ENCODE data around the gene TBPL1. TPM values are rescaled to one million over a fixed set of nuclear protein-coding genes. Genes with fewer than 3 reads are reported as not detected.

The TBPL1 gene
- polyA plus RNA-seq, 1 experiment = 36.2 TPM

- ChIA-PET POLR2A (interaction anchor here (0.6 kb wide), 1 partner anchor 85 kb away, joined by 3 read pairs; no protein-coding TSS in a partner anchor), CTCF (no interaction called here)
- no peaks in the 10 kb centered on the region; the same call in 1 of the 2 replicates for H3K27me3 ChIP-seq (ENCODE audit: control insufficient read depth, insufficient read depth, low read length)
- no peak overlapping the region for H3K4me3 ChIP-seq (ENCODE audit: low read depth, low read length)
- H3K36me3 ChIP-seq (ENCODE audit: control insufficient read depth, insufficient read depth, low read length) = no peaks in the 10 kb centered on the region; the same call in 1 of the 2 replicates
- no peak for DNase-seq (ENCODE audit: low read depth)
- TF ChIP-seq CTCF (IDR thresholded peaks at IDR 0.05; ENCODE audit: insufficient read depth, low read depth, low read length) = no peak
Measured at GRCh38 chr6:134007077-134007476, 54.1 kb downstream of the TBPL1 start.

GRCh38 chr6:134009876-134010275, 56.9 kb downstream of the TBPL1 start:
- ChIA-PET CTCF (no interaction called here), POLR2A (no interaction called here)
- no peak for DNase-seq (ENCODE audit: low read depth)
- Histone ChIP-seq H3K4me3 (ENCODE audit: low read depth, low read length) (no peak overlapping the region), H3K36me3 (ENCODE audit: control insufficient read depth, insufficient read depth, low read length) (no peaks in the 10 kb centered on the region; the same call in 1 of the 2 replicates), H3K27me3 (ENCODE audit: control insufficient read depth, insufficient read depth, low read length) (no peaks in the 10 kb centered on the region; the same call in none of the 2 replicates)
- TF ChIP-seq CTCF (IDR thresholded peaks at IDR 0.05; ENCODE audit: insufficient read depth, low read depth, low read length) = no peak

GRCh38 chr6:134010400-134010799, 57.4 kb downstream of the TBPL1 start:
- no peak for TF ChIP-seq CTCF (IDR thresholded peaks at IDR 0.05; ENCODE audit: insufficient read depth, low read depth, low read length)
- POLR2A ChIA-PET = no interaction called here
- Histone ChIP-seq H3K4me3 (ENCODE audit: low read depth, low read length) (no peak overlapping the region), H3K36me3 (ENCODE audit: control insufficient read depth, insufficient read depth, low read length) (no peaks in the 10 kb centered on the region; the same call in 1 of the 2 replicates), H3K27me3 (ENCODE audit: control insufficient read depth, insufficient read depth, low read length) (no peaks in the 10 kb centered on the region; the same call in none of the 2 replicates)
- CTCF ChIA-PET = interaction anchor here (0.7 kb wide), 1 partner anchor 35 kb away, joined by 3 read pairs; no protein-coding TSS in a partner anchor
- DNase-seq (ENCODE audit: low read depth) = no peak

GRCh38 chr6:134010974-134011373, 58.0 kb downstream of the TBPL1 start:
- Histone ChIP-seq H3K36me3 (ENCODE audit: control insufficient read depth, insufficient read depth, low read length) (no peaks in the 10 kb centered on the region; the same call in 1 of the 2 replicates), H3K27me3 (ENCODE audit: control insufficient read depth, insufficient read depth, low read length) (no peaks in the 10 kb centered on the region; the same call in none of the 2 replicates), H3K4me3 (ENCODE audit: low read depth, low read length) (no peak overlapping the region)
- ChIA-PET CTCF (interaction anchor here (0.7 kb wide), 1 partner anchor 34 kb away, joined by 3 read pairs; no protein-coding TSS in a partner anchor), POLR2A (no interaction called here)
- TF ChIP-seq CTCF (IDR thresholded peaks at IDR 0.05; ENCODE audit: insufficient read depth, low read depth, low read length) = no peak
- no peak for DNase-seq (ENCODE audit: low read depth)

GRCh38 chr6:134014588-134015137, 61.6 kb downstream of the TBPL1 start:
- no peak for DNase-seq (ENCODE audit: low read depth)
- no peak overlapping the region for H3K4me3 ChIP-seq (ENCODE audit: low read depth, low read length)
- no peaks in the 10 kb centered on the region for H3K36me3 ChIP-seq (ENCODE audit: control insufficient read depth, insufficient read depth, low read length)
- POLR2A ChIA-PET = no interaction called here
- no peak for TF ChIP-seq CTCF (IDR thresholded peaks at IDR 0.05; ENCODE audit: insufficient read depth, low read depth, low read length)
- H3K27me3 ChIP-seq (ENCODE audit: control insufficient read depth, insufficient read depth, low read length) = no peaks in the 10 kb centered on the region; the same call in 1 of the 2 replicates
- CTCF ChIA-PET = interaction anchor here (1.0 to 1.1 kb wide), 2 partner anchors 11 to 42 kb away, joined by 3 read pairs; no protein-coding TSS in a partner anchor
